Measurements from ENCODE around the gene TMUB2.

The TMUB2 gene

GRCh38 chr17:44241106-44241624 is 54.4 kb downstream of the TMUB2 start:
- no peak for TF ChIP-seq EZH2 (IDR thresholded peaks at IDR 0.05)
- no peak for TF ChIP-seq POLR2AphosphoS5 (IDR thresholded peaks at IDR 0.05; ENCODE audit: borderline replicate concordance, low read depth, low read length)
- no peak for DNase-seq (ENCODE audit: low read depth, low spot score)
- H3K27ac ChIP-seq, result no peak overlapping the region
- H3K9ac ChIP-seq (ENCODE audit: insufficient read length), result no peak overlapping the region
- H3K9me3 ChIP-seq (ENCODE audit: low read depth, low read length), result no peaks in the 10 kb centered on the region
- no peaks in the 10 kb centered on the region for H3K36me3 ChIP-seq (ENCODE audit: insufficient read depth, low read length)
- no peak overlapping the region for H3K4me3 ChIP-seq

All from SK-N-MC (cell line).